Activated CD8-positive, alpha-beta T cell treated with anti-CD3 and anti-CD28 coated beads for 36 hours (primary cell): ENCODE measurements around the gene NDUFAF5. TPM values are rescaled to one million over a fixed set of nuclear protein-coding genes. Genes with fewer than 3 reads are reported as not detected.

ENCODE experiments used
- ATAC-seq: fragments of 200-7000 bp; cut with Tn5 transposase; one replicate; pipeline ENCODE4 v1.10.0; 2021; ENCODE audit warnings: mild to moderate bottlenecking, moderate library complexity
- CTCF ChIA-PET: fragments of 350-600 bp; sonication (Branson Sonifier 250); formaldehyde crosslinking; loops from one replicate; lab custom pipeline; 2021; ENCODE audit warnings: antibody characterized with exemption; lab: Charles Lee
- POLR2A ChIA-PET: fragments of 350-600 bp; sonication (Branson Sonifier 250); formaldehyde crosslinking; loops from one replicate; lab custom pipeline; 2021; ENCODE audit warnings: antibody characterized with exemption; lab: Charles Lee
- DNase-seq: peaks from one replicate; pipeline ENCODE4 v3.0.0-alpha.2; 2020
- H3K27ac Mint-ChIP-seq: one replicate; pipeline ENCODE4 v1.8.0; 2021; ENCODE audit warnings: mild to moderate bottlenecking, mixed read lengths
- H3K27me3 Mint-ChIP-seq: one replicate; pipeline ENCODE4 v1.8.0; 2021; ENCODE audit warnings: mixed read lengths
- H3K36me3 Mint-ChIP-seq: one replicate; pipeline ENCODE4 v1.8.0; 2021; ENCODE audit warnings: low read depth, mixed read lengths
- H3K4me1 Mint-ChIP-seq: one replicate; pipeline ENCODE4 v1.8.0; 2021; ENCODE audit warnings: low read depth, mixed read lengths
- H3K4me3 Mint-ChIP-seq: one replicate; pipeline ENCODE4 v1.8.0; 2021; ENCODE audit warnings: mild to moderate bottlenecking, moderate library complexity, mixed read lengths
- H3K9me3 Mint-ChIP-seq: one replicate; pipeline ENCODE4 v1.8.0; 2021; ENCODE audit warnings: mixed read lengths
- intact Hi-C: fragments of 100-400 bp; cut with micrococcal nuclease; formaldehyde crosslinking; loops from one replicate; pipeline ENCODE4 v1.10.0; 2022
- total RNA-seq, 2 experiments: library from RNA; stranded (reverse); gene quantifications; one replicate each; pipeline ENCODE4 v1.2.3, GENCODE V29; 2021
- TF ChIP-seq, protein P1 (sequence below): fragments of 200-600 bp; IDR thresholded peaks from one replicate; pipeline ENCODE4 v1.8.0; 2022; ENCODE audit warnings: antibody characterized with exemption, mild to moderate bottlenecking

The NDUFAF5 gene
- total RNA-seq, 2 experiments from 2014 or later, result 25.9 to 28.4 TPM

DNA sequence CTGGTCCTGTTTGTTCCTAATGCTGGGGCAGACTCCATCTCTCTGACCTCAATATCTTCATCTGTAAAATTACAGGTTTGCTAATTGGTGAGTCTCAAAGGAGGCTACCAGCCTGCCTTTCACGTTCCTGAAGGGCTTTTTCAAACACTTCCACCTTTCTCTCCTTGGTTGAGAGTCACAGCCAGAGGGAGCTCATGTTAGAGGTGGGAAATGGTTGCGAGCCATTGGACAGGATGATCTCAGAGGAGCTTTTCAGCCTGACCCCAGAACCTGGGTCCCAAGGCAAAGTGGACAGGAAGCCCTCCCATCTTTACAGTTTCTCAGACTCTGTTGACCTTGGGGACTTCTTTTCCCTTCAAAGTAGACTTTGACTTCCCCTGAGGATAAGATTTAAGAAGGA lies 37.6 kb downstream of the NDUFAF5 start:
- Mint-ChIP-seq H3K27me3 (peaks cover 2% of the 10 kb centered on the region), H3K27ac (no peak overlapping the region), H3K36me3 (peaks cover 15% of the 10 kb centered on the region), H3K4me1 (peaks cover 13% of the 10 kb centered on the region), H3K9me3 (no peaks in the 10 kb centered on the region), H3K4me3 (no peak overlapping the region)
- no peak for DNase-seq
- no peak for ATAC-seq
- POLR2A ChIA-PET, result no interaction called here
- intact Hi-C loops, result loop anchor here (5.0 kb wide), 1 partner anchor 235 kb away; no protein-coding TSS in a partner anchor
- CTCF ChIA-PET, result interaction anchor here (5.7 kb wide), 1 partner anchor 232 kb away, joined by 36 read pairs; no protein-coding TSS in a partner anchor
- TF ChIP-seq, protein P1, sequence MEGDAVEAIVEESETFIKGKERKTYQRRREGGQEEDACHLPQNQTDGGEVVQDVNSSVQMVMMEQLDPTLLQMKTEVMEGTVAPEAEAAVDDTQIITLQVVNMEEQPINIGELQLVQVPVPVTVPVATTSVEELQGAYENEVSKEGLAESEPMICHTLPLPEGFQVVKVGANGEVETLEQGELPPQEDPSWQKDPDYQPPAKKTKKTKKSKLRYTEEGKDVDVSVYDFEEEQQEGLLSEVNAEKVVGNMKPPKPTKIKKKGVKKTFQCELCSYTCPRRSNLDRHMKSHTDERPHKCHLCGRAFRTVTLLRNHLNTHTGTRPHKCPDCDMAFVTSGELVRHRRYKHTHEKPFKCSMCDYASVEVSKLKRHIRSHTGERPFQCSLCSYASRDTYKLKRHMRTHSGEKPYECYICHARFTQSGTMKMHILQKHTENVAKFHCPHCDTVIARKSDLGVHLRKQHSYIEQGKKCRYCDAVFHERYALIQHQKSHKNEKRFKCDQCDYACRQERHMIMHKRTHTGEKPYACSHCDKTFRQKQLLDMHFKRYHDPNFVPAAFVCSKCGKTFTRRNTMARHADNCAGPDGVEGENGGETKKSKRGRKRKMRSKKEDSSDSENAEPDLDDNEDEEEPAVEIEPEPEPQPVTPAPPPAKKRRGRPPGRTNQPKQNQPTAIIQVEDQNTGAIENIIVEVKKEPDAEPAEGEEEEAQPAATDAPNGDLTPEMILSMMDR, result no peak

DNA sequence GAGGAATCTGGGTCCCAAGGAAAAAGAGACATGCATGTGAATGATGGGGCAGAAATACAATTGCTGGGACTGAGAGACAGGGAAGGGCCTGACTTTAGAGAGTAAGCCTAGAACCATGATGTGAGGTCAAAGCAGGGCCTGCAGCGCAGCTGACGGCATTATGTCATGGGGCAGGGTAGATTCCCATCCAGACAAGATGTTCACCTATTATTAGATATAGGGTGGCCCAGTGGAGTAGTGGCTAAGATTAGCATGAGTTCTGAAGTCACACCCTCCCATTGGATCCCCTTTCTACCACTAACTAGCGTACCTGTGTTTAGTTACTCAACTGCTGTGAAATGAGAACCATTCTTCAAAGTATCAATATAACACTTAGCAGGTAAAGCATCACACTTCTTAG lies 39.6 kb downstream of the NDUFAF5 start:
- TF ChIP-seq, protein P1, result no peak
- Mint-ChIP-seq H3K9me3 (no peaks in the 10 kb centered on the region), H3K4me1 (no peaks in the 10 kb centered on the region), H3K36me3 (peaks cover 4% of the 10 kb centered on the region), H3K4me3 (no peak overlapping the region), H3K27ac (no peak overlapping the region), H3K27me3 (peaks cover 2% of the 10 kb centered on the region)
- ATAC-seq (no peak), DNase-seq (no peak)
- POLR2A ChIA-PET, result no interaction called here
- CTCF ChIA-PET, result interaction anchor here (1.6 kb wide), 2 partner anchors 230 kb away, joined by 4 to 7 read pairs; no protein-coding TSS in a partner anchor
- intact Hi-C loops, result loop anchor here (5.0 kb wide), 1 partner anchor 233 kb away; no protein-coding TSS in a partner anchor

DNA sequence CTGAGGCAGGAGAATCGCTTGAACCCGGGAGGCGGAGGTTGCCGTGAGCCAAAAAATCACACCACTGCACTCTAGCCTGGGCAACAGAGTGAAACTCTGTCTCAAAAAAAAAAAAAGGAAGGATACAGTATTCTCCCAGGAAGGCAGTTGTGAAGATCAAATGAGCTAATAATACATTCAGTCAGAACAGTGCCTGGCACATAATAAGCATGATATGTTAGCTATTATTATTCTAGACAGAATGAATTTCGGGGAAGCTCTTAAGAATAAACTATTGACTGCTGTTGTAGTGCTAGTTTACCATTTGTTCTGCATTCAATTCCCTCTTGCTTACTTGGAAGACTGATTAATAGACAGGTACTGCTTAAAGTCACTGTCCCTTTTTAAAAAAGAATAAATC lies 40.6 kb downstream of the NDUFAF5 start:
- H3K27me3 Mint-ChIP-seq, result peaks cover 5% of the 10 kb centered on the region
- TF ChIP-seq, protein P1, result no peak
- no peaks in the 10 kb centered on the region for H3K4me1 Mint-ChIP-seq
- DNase-seq (no peak), ATAC-seq (no peak)
- no peak overlapping the region for H3K27ac Mint-ChIP-seq
- intact Hi-C loops, result no loop called here
- H3K4me3 Mint-ChIP-seq, result no peak overlapping the region
- H3K36me3 Mint-ChIP-seq, result peaks cover 4% of the 10 kb centered on the region
- no peaks in the 10 kb centered on the region for H3K9me3 Mint-ChIP-seq
- ChIA-PET CTCF (interaction anchor here (1.1 to 1.6 kb wide), 2 partner anchors 9 to 229 kb away, joined by 3 to 7 read pairs; no protein-coding TSS in a partner anchor), POLR2A (no interaction called here)

DNA sequence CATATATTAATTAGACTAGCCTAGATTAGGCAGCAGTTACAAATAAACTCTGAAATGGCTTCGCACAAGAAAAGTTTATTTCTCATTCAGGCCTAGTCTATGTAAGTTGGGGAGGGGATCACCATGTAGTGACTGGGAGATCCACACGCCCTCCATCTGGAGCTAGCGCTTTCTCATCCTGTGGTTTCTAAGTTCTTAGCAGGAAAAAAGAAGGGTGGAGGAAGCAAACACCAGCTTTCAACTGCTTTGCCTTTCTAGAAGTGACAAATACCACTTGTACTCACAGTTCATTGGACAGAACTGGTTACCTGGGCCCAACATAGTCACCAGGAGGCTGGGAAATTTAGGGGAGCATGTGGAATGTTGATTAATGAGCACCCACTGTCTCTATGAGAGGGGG lies 46.6 kb downstream of the NDUFAF5 start:
- DNase-seq (no peak), ATAC-seq (no peak)
- Mint-ChIP-seq H3K27ac (no peak overlapping the region), H3K4me1 (no peaks in the 10 kb centered on the region), H3K27me3 (peaks cover 7% of the 10 kb centered on the region), H3K4me3 (no peak overlapping the region), H3K9me3 (no peaks in the 10 kb centered on the region), H3K36me3 (no peaks in the 10 kb centered on the region)
- CTCF ChIA-PET, result interaction anchor here (1.3 kb wide), 1 partner anchor 15 kb away, joined by 4 read pairs; no protein-coding TSS in a partner anchor
- intact Hi-C loops, result no loop called here
- TF ChIP-seq, protein P1, result no peak
- POLR2A ChIA-PET, result no interaction called here

DNA sequence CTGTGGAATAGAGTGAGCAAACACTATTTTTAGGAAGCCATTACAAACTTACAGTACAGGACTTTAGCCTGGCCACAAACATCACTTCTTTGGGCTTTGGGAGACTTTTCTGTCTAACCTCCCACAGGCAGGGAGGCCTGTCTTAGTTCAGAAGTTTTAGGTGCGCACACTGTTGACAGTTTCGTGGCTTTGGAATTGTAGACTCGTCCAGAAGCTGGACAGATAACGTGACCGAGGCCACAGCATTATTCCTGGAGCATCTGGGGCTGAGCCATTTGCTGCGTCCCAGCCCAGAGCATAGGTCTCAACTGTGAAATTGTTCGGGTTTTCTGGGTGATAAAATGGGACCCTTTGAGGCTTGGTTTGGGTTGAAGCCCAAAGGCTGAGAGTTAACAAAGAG lies 53.8 kb downstream of the NDUFAF5 start:
- Mint-ChIP-seq H3K36me3 (no peaks in the 10 kb centered on the region), H3K27me3 (peaks cover 11% of the 10 kb centered on the region), H3K9me3 (no peaks in the 10 kb centered on the region), H3K4me3 (no peak overlapping the region), H3K27ac (no peak overlapping the region), H3K4me1 (no peaks in the 10 kb centered on the region)
- intact Hi-C loops, result no loop called here
- ChIA-PET CTCF (no interaction called here), POLR2A (no interaction called here)
- TF ChIP-seq, protein P1, result no peak
- DNase-seq, result no peak
- no peak for ATAC-seq
